ENCODE results near the gene RAB39A.

DNA sequence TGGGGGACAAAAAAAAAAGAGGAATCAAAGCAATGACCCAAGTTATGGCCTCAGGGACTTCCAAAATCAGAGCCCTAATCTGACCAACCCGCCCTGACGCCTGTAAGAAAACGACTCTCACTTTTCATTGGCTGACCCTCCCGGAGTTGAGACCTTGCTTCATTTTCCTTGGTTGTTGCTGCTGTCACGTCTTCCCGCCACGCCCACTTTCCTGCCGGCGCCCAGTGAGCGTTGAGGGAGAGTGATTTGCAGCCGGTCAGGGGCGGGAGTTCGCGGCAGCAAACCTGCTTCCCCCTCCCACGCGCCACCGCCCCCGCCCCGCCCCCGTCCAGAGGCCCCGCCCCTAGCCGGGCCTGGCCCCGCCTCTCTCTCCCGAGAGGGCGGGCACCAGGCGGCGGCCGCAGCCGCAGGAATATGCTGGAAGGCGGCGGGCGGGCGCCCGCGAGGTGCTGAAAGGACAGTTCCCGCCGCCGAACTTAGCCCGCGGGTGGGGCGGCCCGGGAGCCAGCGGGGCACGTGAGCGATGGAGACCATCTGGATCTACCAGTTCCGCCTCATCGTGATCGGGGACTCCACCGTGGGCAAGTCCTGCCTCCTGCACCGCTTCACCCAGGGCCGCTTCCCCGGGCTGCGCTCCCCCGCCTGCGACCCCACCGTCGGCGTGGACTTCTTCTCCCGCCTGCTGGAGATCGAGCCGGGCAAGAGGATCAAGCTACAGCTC, at the start of gene RAB39A:
- TF ChIP-seq, protein P1, sequence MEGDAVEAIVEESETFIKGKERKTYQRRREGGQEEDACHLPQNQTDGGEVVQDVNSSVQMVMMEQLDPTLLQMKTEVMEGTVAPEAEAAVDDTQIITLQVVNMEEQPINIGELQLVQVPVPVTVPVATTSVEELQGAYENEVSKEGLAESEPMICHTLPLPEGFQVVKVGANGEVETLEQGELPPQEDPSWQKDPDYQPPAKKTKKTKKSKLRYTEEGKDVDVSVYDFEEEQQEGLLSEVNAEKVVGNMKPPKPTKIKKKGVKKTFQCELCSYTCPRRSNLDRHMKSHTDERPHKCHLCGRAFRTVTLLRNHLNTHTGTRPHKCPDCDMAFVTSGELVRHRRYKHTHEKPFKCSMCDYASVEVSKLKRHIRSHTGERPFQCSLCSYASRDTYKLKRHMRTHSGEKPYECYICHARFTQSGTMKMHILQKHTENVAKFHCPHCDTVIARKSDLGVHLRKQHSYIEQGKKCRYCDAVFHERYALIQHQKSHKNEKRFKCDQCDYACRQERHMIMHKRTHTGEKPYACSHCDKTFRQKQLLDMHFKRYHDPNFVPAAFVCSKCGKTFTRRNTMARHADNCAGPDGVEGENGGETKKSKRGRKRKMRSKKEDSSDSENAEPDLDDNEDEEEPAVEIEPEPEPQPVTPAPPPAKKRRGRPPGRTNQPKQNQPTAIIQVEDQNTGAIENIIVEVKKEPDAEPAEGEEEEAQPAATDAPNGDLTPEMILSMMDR (conservative IDR thresholded peaks at IDR 0.05; ENCODE audit: low read depth, low read length) = no peak
- TF ChIP-seq EZH2 (IDR thresholded peaks at IDR 0.05; ENCODE audit: borderline replicate concordance, low read depth, low read length, poor library complexity, severe bottlenecking) = no peak
